Mammary epithelial cell (primary cell): Measurements from ENCODE around the gene EXOC3.

Experiments
- EZH2 ChIP-seq: IDR thresholded peaks from 2 replicates; pipeline ENCODE4 v1.6.1; 2012; ENCODE audit warnings: low read length, inconsistent platforms, borderline replicate concordance
- TF ChIP-seq, protein P1 (sequence below), 2 donors: IDR thresholded peaks in 1 of 2; conservative IDR thresholded peaks in 1 of 2; 2 replicates each; pipeline ENCODE4 v1.5.1; 2011 to 2012; ENCODE audit warnings: inconsistent platforms in 2 of 2, low read length in 2 of 2, mild to moderate bottlenecking in 2 of 2, control low read depth in 1 of 2, low read depth in 1 of 2; ENCODE audit not compliant: insufficient read depth in 1 of 2; ENCODE audit errors: extremely low read depth in 1 of 2

DNA sequence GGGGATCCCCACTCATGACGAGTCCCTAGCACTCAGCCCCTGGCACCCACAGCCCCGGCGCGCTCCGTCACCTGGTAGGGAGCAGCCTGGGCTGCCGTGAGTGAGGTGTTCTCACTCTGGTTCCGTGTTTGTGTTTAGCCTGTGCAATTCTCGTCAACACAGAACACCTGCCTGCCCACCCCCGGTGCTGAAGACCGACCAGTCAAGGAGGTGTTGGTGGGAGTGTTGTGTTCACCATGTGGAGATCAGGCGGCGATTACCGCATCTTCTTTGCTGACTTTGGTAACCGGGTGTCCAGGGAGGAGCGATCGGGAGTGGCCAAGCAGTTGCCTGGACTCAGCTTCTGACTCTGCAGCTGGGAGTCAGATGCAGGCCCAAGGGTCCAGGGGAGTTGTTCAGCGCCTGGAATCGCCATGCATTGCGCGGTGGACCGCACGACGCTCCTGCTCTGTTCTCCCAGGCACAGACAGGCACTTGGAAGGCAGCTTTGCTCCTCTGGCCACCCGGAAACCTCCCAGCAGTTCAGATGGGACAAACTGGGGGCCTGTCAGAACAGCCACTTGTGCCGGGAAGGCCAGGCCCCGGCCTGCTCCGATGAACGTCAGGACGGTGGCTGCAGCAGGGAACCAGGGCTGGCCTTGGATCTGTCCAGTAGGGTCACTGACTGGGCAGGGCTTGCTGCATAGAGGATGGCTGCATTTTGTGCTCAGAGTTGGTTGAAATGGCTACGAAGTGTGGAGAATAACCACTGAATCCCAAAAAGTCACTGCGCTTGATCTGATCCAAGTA lies 28.2 kb downstream of the EXOC3 start:
- TF ChIP-seq, protein P1, sequence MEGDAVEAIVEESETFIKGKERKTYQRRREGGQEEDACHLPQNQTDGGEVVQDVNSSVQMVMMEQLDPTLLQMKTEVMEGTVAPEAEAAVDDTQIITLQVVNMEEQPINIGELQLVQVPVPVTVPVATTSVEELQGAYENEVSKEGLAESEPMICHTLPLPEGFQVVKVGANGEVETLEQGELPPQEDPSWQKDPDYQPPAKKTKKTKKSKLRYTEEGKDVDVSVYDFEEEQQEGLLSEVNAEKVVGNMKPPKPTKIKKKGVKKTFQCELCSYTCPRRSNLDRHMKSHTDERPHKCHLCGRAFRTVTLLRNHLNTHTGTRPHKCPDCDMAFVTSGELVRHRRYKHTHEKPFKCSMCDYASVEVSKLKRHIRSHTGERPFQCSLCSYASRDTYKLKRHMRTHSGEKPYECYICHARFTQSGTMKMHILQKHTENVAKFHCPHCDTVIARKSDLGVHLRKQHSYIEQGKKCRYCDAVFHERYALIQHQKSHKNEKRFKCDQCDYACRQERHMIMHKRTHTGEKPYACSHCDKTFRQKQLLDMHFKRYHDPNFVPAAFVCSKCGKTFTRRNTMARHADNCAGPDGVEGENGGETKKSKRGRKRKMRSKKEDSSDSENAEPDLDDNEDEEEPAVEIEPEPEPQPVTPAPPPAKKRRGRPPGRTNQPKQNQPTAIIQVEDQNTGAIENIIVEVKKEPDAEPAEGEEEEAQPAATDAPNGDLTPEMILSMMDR (conservative IDR thresholded peaks at IDR 0.05 in 1 of 2, IDR thresholded peaks at IDR 0.05 in 1 of 2; ENCODE audit: extremely low read depth in 1 of 2, insufficient read depth in 1 of 2, low read depth in 1 of 2, low read length in 2 of 2) = no peak
- no peak for TF ChIP-seq EZH2
